Measurements from ENCODE around the gene DPP6. TPM values are rescaled to one million over a fixed set of nuclear protein-coding genes. Genes with fewer than 3 reads are reported as not detected.

DPP6 gene
- total and polyA plus RNA-seq, 2 of the 8 experiments (the other 6 are each of a cell fraction or from before 2014, with no cell fraction given) = 4.7 to 6.8 TPM

DNA sequence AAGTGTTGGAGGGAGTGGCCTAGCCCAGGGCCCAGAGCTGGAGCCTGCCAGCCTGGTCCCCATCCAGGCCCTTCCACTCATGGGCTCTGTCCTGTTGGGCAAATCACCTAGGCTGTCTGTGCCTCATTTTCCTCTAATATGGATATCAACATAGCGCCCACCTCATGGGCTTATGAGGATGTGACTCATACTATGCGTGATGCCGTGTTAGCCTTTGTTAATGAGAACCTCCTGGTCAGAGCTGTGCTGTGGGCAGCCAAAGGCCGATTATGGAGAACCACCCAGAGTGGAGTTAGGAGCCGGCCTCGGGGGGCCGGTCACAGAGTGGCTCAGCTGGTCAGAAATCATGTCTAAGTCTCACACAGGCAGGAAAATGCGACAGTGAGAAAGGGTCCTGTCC, 644.4 kb downstream of the DPP6 start (continued):
- TF ChIP-seq CTCF (IDR thresholded peaks at IDR 0.05; ENCODE audit: control extremely low read depth in 1 of 3, insufficient read depth in 1 of 3, low read depth in 1 of 3, low read length in 3 of 3) = no peak
- TF ChIP-seq JUN (IDR thresholded peaks at IDR 0.05; ENCODE audit: low read depth, low read length) = no peak
- no peak for TF ChIP-seq SIRT6 (IDR thresholded peaks at IDR 0.05; ENCODE audit: low read length)
- no peak for TF ChIP-seq CBX8 (IDR thresholded peaks at IDR 0.05; ENCODE audit: borderline replicate concordance, low read depth, low read length)
- no peak for TF ChIP-seq HDAC6 (IDR thresholded peaks at IDR 0.05; ENCODE audit: low read depth, low read length)
- no peak for TF ChIP-seq JUND (IDR thresholded peaks at IDR 0.05; ENCODE audit: low read length)
- no peak for TF ChIP-seq KDM1A (IDR thresholded peaks at IDR 0.05; ENCODE audit: borderline replicate concordance, low read length)
